GM13976 (cell line): ENCODE data around the gene MED15.

Experiments used
- DNase-seq: peaks from one replicate; pipeline ENCODE4 v3.0.0; 2012; ENCODE audit warnings: low spot score
- in situ Hi-C: fragments of 300-500 bp; cut with MboI; formaldehyde crosslinking; loops from one replicate; pipeline ENCODE4 v1.12.0; 2022; ENCODE audit warnings: low sequenced_read_pairs, mixed read lengths, inconsistent platforms; ENCODE audit not compliant: unreplicated experiment
- TF ChIP-seq, protein P1 (sequence below): IDR thresholded peaks from 2 replicates; pipeline ENCODE4 v1.5.1; 2012; ENCODE audit warnings: borderline replicate concordance, mild to moderate bottlenecking; ENCODE audit not compliant: insufficient read depth; ENCODE audit errors: extremely low read depth, missing control alignments, control extremely low read depth

MED15 gene

DNA sequence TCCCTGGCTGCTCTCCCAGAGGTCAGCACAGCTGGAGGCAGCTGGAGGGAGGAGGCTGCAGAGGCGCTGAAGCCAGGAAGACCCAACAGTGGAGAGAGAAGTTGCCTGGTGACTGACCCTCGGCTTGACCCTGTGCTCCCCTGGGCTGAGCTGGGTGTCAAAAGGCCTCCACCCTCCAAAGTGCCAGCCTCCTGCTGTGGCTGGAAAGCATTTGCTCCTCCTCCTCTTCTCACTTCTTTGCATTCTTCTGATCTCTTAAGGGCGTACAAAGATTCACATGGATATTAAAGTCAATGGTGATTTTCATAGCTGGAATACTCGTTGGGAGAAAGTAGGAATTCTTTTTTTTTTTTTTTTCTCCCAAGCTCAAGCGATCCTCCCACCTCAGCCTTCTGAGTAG, 91.7 kb downstream of the MED15 start:
- TF ChIP-seq, protein P1, sequence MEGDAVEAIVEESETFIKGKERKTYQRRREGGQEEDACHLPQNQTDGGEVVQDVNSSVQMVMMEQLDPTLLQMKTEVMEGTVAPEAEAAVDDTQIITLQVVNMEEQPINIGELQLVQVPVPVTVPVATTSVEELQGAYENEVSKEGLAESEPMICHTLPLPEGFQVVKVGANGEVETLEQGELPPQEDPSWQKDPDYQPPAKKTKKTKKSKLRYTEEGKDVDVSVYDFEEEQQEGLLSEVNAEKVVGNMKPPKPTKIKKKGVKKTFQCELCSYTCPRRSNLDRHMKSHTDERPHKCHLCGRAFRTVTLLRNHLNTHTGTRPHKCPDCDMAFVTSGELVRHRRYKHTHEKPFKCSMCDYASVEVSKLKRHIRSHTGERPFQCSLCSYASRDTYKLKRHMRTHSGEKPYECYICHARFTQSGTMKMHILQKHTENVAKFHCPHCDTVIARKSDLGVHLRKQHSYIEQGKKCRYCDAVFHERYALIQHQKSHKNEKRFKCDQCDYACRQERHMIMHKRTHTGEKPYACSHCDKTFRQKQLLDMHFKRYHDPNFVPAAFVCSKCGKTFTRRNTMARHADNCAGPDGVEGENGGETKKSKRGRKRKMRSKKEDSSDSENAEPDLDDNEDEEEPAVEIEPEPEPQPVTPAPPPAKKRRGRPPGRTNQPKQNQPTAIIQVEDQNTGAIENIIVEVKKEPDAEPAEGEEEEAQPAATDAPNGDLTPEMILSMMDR: no peak
- no peak for DNase-seq
- in situ Hi-C loops: no loop called here

DNA sequence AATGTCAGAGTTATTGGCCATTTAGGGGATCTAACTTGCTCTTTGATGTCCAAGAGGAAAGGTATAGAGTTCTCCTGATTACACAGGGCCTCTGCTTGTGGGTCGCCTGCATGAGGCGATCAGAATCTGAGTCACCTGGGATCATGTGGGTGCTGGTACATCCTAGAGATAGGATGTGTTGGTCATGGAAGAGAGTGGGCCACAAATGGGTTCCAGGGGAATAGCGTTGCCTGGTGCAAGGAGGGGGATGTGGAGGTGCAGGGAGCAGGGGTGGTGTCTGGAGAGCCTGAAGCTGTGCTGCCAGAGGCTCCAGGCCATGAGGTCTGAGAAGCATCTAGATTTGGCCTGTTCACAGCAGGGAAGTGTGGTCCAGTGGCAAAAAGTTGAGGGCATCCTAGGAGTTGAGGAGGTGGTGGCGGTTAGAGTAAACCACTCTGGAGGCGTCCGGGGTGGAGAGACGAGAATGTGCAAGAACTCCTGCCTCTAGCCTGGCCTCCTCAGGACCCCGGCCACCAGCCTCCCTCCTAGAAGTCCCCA, 92.8 kb downstream of the MED15 start:
- TF ChIP-seq, protein P1: no peak
- in situ Hi-C loops: loop anchor here (10.0 to 25.0 kb wide), 2 partner anchors 105 to 187 kb away; no protein-coding TSS in a partner anchor
- DNase-seq: no peak

DNA sequence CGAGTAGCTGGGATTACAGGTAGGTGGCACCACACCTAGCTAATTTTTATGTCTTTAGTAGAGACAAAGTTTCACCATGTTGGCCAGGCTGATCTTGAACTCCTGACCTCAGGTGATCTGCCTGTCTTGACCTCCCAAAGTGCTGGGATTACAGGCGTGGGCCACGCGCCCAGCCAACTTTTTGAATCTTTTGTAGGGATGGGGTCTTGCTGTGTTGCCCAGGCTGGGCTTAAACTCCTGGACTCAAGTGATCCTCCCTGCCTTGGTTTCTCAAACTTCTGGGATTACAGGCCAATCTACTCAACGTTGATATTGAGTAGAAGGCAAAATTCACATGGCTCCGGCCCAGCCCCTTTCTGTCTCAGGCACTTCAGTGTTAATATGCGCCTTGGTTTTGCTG, 93.9 kb downstream of the MED15 start:
- no peak for DNase-seq
- TF ChIP-seq, protein P1: no peak
- in situ Hi-C loops: loop anchor here (10.0 to 25.0 kb wide), 2 partner anchors 103 to 186 kb away; no protein-coding TSS in a partner anchor

DNA sequence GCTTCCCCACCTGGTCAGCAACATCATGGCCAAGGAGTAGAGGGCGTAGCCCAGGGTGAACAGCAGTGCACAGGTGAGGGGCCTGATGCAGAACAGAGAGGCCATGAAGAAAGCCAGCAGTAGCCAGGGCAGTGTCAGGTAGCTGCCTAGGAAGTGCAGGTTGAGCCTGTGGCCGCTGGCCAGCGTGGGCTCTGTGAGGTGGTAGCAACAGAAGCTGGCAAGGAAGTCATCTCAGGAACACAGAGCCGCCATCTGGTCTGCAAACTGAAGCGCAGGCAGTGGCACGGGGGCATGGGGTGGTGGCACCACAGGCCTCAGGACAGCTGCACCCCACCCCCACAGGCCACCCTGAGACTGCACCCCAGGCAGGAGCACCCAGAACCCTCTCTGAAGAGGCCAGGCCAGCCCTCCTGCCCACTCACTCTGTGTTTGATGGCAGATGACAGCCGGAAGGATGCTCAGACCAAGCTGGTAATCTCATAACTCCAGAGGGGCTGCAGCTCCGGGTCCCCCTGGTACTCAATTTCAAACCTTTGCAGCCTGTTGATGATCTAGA, 95.3 kb downstream of the MED15 start:
- in situ Hi-C loops: loop anchor here (10.0 to 25.0 kb wide), 2 partner anchors 102 to 185 kb away; no protein-coding TSS in a partner anchor
- TF ChIP-seq, protein P1: no peak
- no peak for DNase-seq

DNA sequence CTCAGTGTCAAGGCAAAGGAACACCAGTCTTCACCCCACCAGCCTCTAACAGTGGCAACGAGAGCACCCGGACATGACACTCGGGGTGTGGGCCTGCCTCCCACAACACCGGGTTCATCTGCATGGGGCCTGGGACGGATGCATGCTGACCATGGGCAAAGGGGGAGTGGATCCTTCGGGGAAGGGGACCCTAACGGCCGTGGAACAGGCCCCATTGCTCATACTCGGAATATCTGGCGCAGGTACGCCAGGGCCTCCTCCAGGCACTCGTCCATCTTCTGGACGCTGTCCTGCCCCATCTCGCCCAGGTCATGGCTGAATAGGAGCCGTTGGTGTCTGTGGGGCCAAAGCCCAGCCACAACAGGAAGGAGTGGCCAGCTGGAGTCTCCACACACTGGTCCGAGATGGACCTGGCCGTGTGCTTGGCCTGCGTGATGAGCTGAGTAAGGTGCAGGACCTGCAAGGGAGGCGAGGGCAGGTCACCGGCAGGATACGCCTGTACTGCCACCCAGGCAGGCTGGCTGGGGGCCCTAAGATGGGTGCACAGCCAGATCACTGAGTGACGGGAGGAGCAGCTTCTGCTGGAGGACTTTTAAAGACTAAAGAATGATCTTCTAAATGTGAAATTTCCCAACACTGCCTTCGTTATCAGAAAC, 96.8 kb downstream of the MED15 start:
- TF ChIP-seq, protein P1: no peak
- in situ Hi-C loops: loop anchor here (10.0 to 25.0 kb wide), 2 partner anchors 101 to 183 kb away; no protein-coding TSS in a partner anchor
- no peak for DNase-seq

DNA sequence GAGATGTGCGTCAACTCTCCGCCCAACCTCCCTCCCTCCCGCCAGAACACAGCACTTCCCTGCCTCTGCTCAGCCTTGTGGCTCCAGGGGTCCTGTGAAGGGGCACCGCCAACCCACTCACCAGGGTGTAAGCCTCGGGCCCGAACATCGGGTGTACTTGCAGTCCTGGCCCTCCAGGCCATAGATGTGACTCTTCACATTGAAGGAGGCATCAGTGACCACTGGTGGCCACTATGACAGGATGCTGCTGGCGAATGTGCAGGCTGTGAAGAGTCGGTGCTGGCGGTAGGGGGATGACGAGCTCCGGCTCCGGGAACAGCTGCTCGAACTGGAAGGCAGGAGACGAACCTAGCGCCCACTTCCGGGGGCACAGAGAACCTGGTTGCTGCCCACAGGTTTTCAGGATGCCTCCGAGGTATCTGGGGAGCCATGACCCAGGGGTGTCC, 97.4 kb downstream of the MED15 start:
- TF ChIP-seq, protein P1: no peak
- no peak for DNase-seq
- in situ Hi-C loops: loop anchor here (10.0 to 25.0 kb wide), 2 partner anchors 100 to 183 kb away; no protein-coding TSS in a partner anchor
